IMR-90 (cell line): Measurements from ENCODE around the gene PALLD. TPM values are rescaled to one million over a fixed set of nuclear protein-coding genes. Genes with fewer than 3 reads are reported as not detected.

Source experiments
- ATAC-seq: fragments of 200-7000 bp; cut with Tn5 transposase; 2 replicates; pipeline ENCODE4 v1.9.1; 2020; ENCODE audit warnings: low read depth, mild to moderate bottlenecking, moderate library complexity
- BruUV-seq: library from RNA; stranded (reverse); fragments of 400-500 nt; replicated peaks from 2 replicates; lab custom pipeline; 2021; lab: Mats Ljungman, UMichigan
- CTCF ChIA-PET: fragments of 300-600 bp; formaldehyde crosslinking; extraction: SDS; loops from one replicate; lab custom pipeline; 2021; ENCODE audit warnings: antibody characterized with exemption; lab: Yijun Ruan, JAX
- POLR2A ChIA-PET: fragments of 300-600 bp; sonication (Branson Sonifier 250); formaldehyde crosslinking; loops from one replicate; lab custom pipeline; 2022; ENCODE audit warnings: antibody characterized with exemption; ENCODE audit not compliant: unreplicated experiment; lab: Charles Lee
- DNase-seq: peaks from one replicate; pipeline ENCODE4 v3.0.0; 2013
- H2AFZ ChIP-seq: replicated peaks from 2 replicates; pipeline ENCODE3; 2013; ENCODE audit warnings: low read length, mild to moderate bottlenecking; ENCODE audit not compliant: poor library complexity
- H2AK5ac ChIP-seq: 2 replicates; pipeline ENCODE4 v1.6.1; 2013; ENCODE audit warnings: low read depth, low read length, inconsistent platforms
- H2AK9ac ChIP-seq: replicated peaks from 2 replicates; pipeline ENCODE3; 2013; ENCODE audit warnings: mild to moderate bottlenecking, low read depth, low read length, moderate library complexity; ENCODE audit not compliant: poor library complexity
- H2BK120ac ChIP-seq: 2 replicates; pipeline ENCODE4 v1.6.1; 2013; ENCODE audit warnings: low read depth, low read length, inconsistent platforms
- H2BK15ac ChIP-seq: 3 replicates; pipeline ENCODE4 v1.6.1; 2013; ENCODE audit warnings: low read depth, low read length, inconsistent platforms
- H2BK20ac ChIP-seq: 2 replicates; pipeline ENCODE4 v1.6.1; 2013; ENCODE audit warnings: low read depth, mild to moderate bottlenecking, inconsistent platforms, low read length, moderate library complexity
- H2BK5ac ChIP-seq: 2 replicates; pipeline ENCODE4 v1.6.1; 2013; ENCODE audit warnings: mild to moderate bottlenecking, low read depth, low read length, inconsistent platforms; ENCODE audit not compliant: poor library complexity, severe bottlenecking
- H3K14ac ChIP-seq: replicated peaks from 2 replicates; pipeline ENCODE4 v1.6.1; 2013; ENCODE audit warnings: low read depth, low read length, inconsistent platforms
- H3K18ac ChIP-seq: 2 replicates; pipeline ENCODE4 v1.6.1; 2013; ENCODE audit warnings: low read depth, low read length, control low read depth
- H3K23ac ChIP-seq: 2 replicates; pipeline ENCODE4 v1.6.1; 2013; ENCODE audit warnings: low read depth, low read length, inconsistent platforms
- H3K27ac ChIP-seq: 2 replicates; pipeline ENCODE4 v1.5.1; 2013; ENCODE audit warnings: mild to moderate bottlenecking, control low read depth, low read length; ENCODE audit not compliant: insufficient read depth
- H3K27me3 ChIP-seq: 2 replicates; pipeline ENCODE4 v1.6.1; 2013; ENCODE audit warnings: low read length; ENCODE audit not compliant: control insufficient read depth, insufficient read depth
- H3K36me3 ChIP-seq: 2 replicates; pipeline ENCODE4 v1.6.1; 2013; ENCODE audit warnings: low read length, mixed read lengths; ENCODE audit not compliant: control insufficient read depth, insufficient read depth
- H3K4ac ChIP-seq: 2 replicates; pipeline ENCODE4 v1.6.1; 2013; ENCODE audit warnings: low read depth, low read length, inconsistent platforms
- H3K4me1 ChIP-seq: 2 replicates; pipeline ENCODE4 v1.6.1; 2013; ENCODE audit warnings: low read length, mixed read lengths; ENCODE audit not compliant: control insufficient read depth, insufficient read depth
- H3K4me2 ChIP-seq: 2 replicates; pipeline ENCODE4 v1.6.1; 2013; ENCODE audit warnings: low read depth, mild to moderate bottlenecking, control low read depth, low read length, moderate library complexity
- H3K4me3 ChIP-seq: 2 replicates; pipeline ENCODE4 v1.5.1; 2013; ENCODE audit warnings: low read depth, mild to moderate bottlenecking, control low read depth, low read length, moderate library complexity; ENCODE audit not compliant: insufficient read depth
- H3K56ac ChIP-seq: 2 replicates; pipeline ENCODE4 v1.6.1; 2013; ENCODE audit warnings: low read length, inconsistent platforms; ENCODE audit not compliant: insufficient read depth; ENCODE audit errors: extremely low read depth
- H3K79me1 ChIP-seq, 2 experiments: 2 replicates each; pipeline ENCODE4 v1.6.1; 2013; ENCODE audit warnings: low read length in 2 of 2, inconsistent platforms in 1 of 2, low read depth in 1 of 2
- H3K9ac ChIP-seq: 2 replicates; pipeline ENCODE4 v1.6.1; 2013; ENCODE audit warnings: low read depth, low read length, control low read depth
- H3K9me1 ChIP-seq: 2 replicates; pipeline ENCODE4 v1.6.1; 2013; ENCODE audit warnings: low read length, inconsistent platforms; ENCODE audit not compliant: insufficient read depth
- H3K9me3 ChIP-seq: 2 replicates; pipeline ENCODE4 v1.6.1; 2013; ENCODE audit warnings: low read length; ENCODE audit not compliant: control insufficient read depth, insufficient read depth
- H4K20me1 ChIP-seq: 2 replicates; pipeline ENCODE4 v1.6.1; 2013; ENCODE audit warnings: low read length, inconsistent platforms; ENCODE audit not compliant: insufficient read depth
- H4K5ac ChIP-seq: 2 replicates; pipeline ENCODE4 v1.6.1; 2013; ENCODE audit warnings: mild to moderate bottlenecking, low read depth, low read length, control low read depth
- H4K8ac ChIP-seq, 2 experiments: 2 replicates each; pipeline ENCODE4 v1.6.1; 2013; ENCODE audit warnings: low read depth in 2 of 2, low read length in 2 of 2, control low read depth in 1 of 2, inconsistent platforms in 1 of 2
- H4K91ac ChIP-seq: 2 replicates; pipeline ENCODE4 v1.6.1; 2013; ENCODE audit warnings: low read depth, low read length, inconsistent platforms; ENCODE audit not compliant: insufficient read depth
- BHLHE40 ChIP-seq: fragments of 150-350 bp; IDR thresholded peaks from 2 replicates; pipeline ENCODE4 v1.6.1; 2016; ENCODE audit warnings: mild to moderate bottlenecking, low read depth, low read length
- CEBPB ChIP-seq: IDR thresholded peaks from 2 replicates; pipeline ENCODE4 v1.6.1; 2012; ENCODE audit warnings: low read depth, low read length, improper control_type of control experiment
- CTCF ChIP-seq: conservative IDR thresholded peaks from 2 replicates; pipeline ENCODE4 v1.5.1; 2012; ENCODE audit warnings: mild to moderate bottlenecking, low read depth, low read length, improper control_type of control experiment
- FOS ChIP-seq: fragments of 150-350 bp; IDR thresholded peaks from 2 replicates; pipeline ENCODE4 v1.6.1; 2016; ENCODE audit warnings: low read depth, low read length
- MXI1 ChIP-seq: IDR thresholded peaks from 2 replicates; pipeline ENCODE4 v1.6.1; 2012; ENCODE audit warnings: low read depth, mild to moderate bottlenecking, low read length, moderate library complexity, borderline replicate concordance
- POLR2A ChIP-seq: IDR thresholded peaks from 2 replicates; pipeline ENCODE4 v1.6.1; 2012; ENCODE audit warnings: mild to moderate bottlenecking, low read depth, low read length
- RFX5 ChIP-seq: IDR thresholded peaks from 2 replicates; pipeline ENCODE4 v1.8.0; 2012; ENCODE audit warnings: low read depth, mild to moderate bottlenecking, low read length, moderate library complexity
- SMC3 ChIP-seq: fragments of 150-350 bp; IDR thresholded peaks from 2 replicates; pipeline ENCODE4 v1.6.1; 2016; ENCODE audit warnings: low read depth, mild to moderate bottlenecking, antibody characterized with exemption, low read length, moderate library complexity
- USF2 ChIP-seq: fragments of 150-350 bp; IDR thresholded peaks from 2 replicates; pipeline ENCODE4 v1.6.1; 2017; ENCODE audit warnings: mild to moderate bottlenecking, antibody characterized with exemption, low read length, low read depth
- WGBS, 2 experiments: methylation state at CpG; one replicate each; pipeline versions ENCODE4 v1.1.5 to v1.1.7; 2013; ENCODE audit warnings: missing lambda C conversion rate in 2 of 2; ENCODE audit not compliant: insufficient read length in 1 of 2; ENCODE audit errors: extremely low coverage in 2 of 2; 5-methylcytosine and 5-hydroxymethylcytosine counted together
- dilution Hi-C: fragments of 300-500 bp; cut with HindIII; formaldehyde crosslinking; loops from one replicate; pipeline ENCODE4 v1.14.3; 2018; ENCODE audit warnings: low sequenced_read_pairs; ENCODE audit not compliant: unreplicated experiment
- in situ Hi-C: fragments of 300-500 bp; cut with MboI; formaldehyde crosslinking; loops from 3 replicates; pipeline ENCODE4 v1.14.3; 2019; ENCODE audit warnings: low sequenced_read_pairs, inconsistent platforms, mixed read lengths
- intact Hi-C: fragments of 100-400 bp; cut with micrococcal nuclease; formaldehyde crosslinking; loops from 2 replicates; pipeline ENCODE4 v1.10.0; 2022
- polyA plus RNA-seq, 3 experiments: library from polyadenylated mRNA; depleted of rRNA; stranded (reverse); fragments of >200 nt; gene quantifications; 2 replicates each; pipeline ENCODE4 v1.2.3, GENCODE V29; 2012; ENCODE audit warnings: low replicate concordance in 1 of 3
- total RNA-seq: library from RNA; depleted of rRNA; stranded (reverse); fragments of >200 nt; gene quantifications from 2 replicates; pipeline ENCODE4 v1.2.3, GENCODE V29; 2012

Gene PALLD
- total and polyA plus RNA-seq, 2 of the 4 experiments (the other 2 are of a cell fraction), result 91.0 to 91.9 TPM

- peak overlapping the region in 1 of 2 experiments; percentile 42; a peak in 1 of 4 replicates for H4K8ac ChIP-seq
- H2BK20ac ChIP-seq, result peak overlapping the region; percentile 65; the same call in 1 of the 2 replicates
- H2BK15ac ChIP-seq, result peak overlapping the region; percentile 35; the same call in 1 of the 3 replicates
- peak overlapping the region; percentile 19; the same call in 1 of the 2 replicates for H3K23ac ChIP-seq
- peaks cover 11% of the 10 kb centered on the region for H3K4me1 ChIP-seq
- ATAC-seq (no peak), DNase-seq (peak; percentile 44)
- H3K9me1 ChIP-seq, result peaks cover 3% of the 10 kb centered on the region; the same call in 1 of the 2 replicates
- no peaks in the 10 kb centered on the region for H4K20me1 ChIP-seq
- no peak overlapping the region for H3K4me3 ChIP-seq
- intact Hi-C loops (loop anchor here (2.0 to 5.0 kb wide), 4 partner anchors 127 to 205 kb away; no protein-coding TSS in a partner anchor), dilution Hi-C loops (no loop called here), in situ Hi-C loops (loop anchor here (5.0 kb wide), 1 partner anchor 206 kb away; no protein-coding TSS in a partner anchor)
- peak overlapping the region; percentile 46; the same call in 1 of the 2 replicates for H2AK5ac ChIP-seq
- H3K56ac ChIP-seq, result no peak overlapping the region
- no peaks in the 10 kb centered on the region; the same call in 1 of the 2 replicates for H3K36me3 ChIP-seq
- peak overlapping the region; percentile 59; the same call in 1 of the 2 replicates for H3K4ac ChIP-seq
- peak overlapping the region; percentile 49 for H3K14ac ChIP-seq
- peak overlapping the region; percentile 38 for H2BK120ac ChIP-seq
- H3K9ac ChIP-seq, result no peak overlapping the region
- H4K5ac ChIP-seq, result peak overlapping the region; percentile 57; the same call in 1 of the 2 replicates
- H2BK5ac ChIP-seq, result peak overlapping the region; percentile 11
- H3K9me3 ChIP-seq, result no peaks in the 10 kb centered on the region
- ChIA-PET CTCF (interaction anchor here (0.5 to 2.0 kb wide), 10 partner anchors 12 to 212 kb away, joined by 3 to 10 read pairs (median 4); no protein-coding TSS in a partner anchor), POLR2A (interaction anchor here (0.6 kb wide), 1 partner anchor 203 kb away, joined by 3 read pairs; no protein-coding TSS in a partner anchor)
- TF ChIP-seq SMC3 (no peak), RFX5 (no peak), CTCF (no peak), BHLHE40 (no peak), USF2 (no peak), POLR2A (no peak), MXI1 (no peak), CEBPB (0 out of 2 replicates have a peak, but pooled peaks have one; percentile 25), FOS (no peak)
- H3K18ac ChIP-seq, result peak overlapping the region; percentile 78; the same call in 1 of the 2 replicates
- H3K27me3 ChIP-seq, result no peaks in the 10 kb centered on the region
- H4K91ac ChIP-seq, result peak overlapping the region; percentile 52; the same call in 1 of the 2 replicates
- 70% methylated on average over 4 of the region's 11 CpGs; no CpG with 5 or more reads in 1 of the 2 experiments for WGBS, 2 experiments
- no peak overlapping the region for H3K27ac ChIP-seq
- no TSS peak for BruUV-seq
- no peaks in the 10 kb centered on the region for H3K79me1 ChIP-seq
- no peak overlapping the region for H2AK9ac ChIP-seq
- H3K4me2 ChIP-seq, result no peak overlapping the region
- H2AFZ ChIP-seq, result no peak overlapping the region
These were observed 214.6 kb downstream of the PALLD start for GRCh38 chr4:168711197-168712140.
